SK-N-SH (cell line): ENCODE results near the gene MASP1. TPM values are rescaled to one million over a fixed set of nuclear protein-coding genes. Genes with fewer than 3 reads are reported as not detected.

Source experiments
- CTCF ChIA-PET: fragments of 300-600, 350-600 bp; formaldehyde crosslinking; extraction: SDS; loops from one replicate; lab custom pipeline; 2021; lab: Yijun Ruan, JAX
- POLR2A ChIA-PET: fragments of 350-600 bp; sonication (Branson Sonifier 250); formaldehyde crosslinking; extraction: SDS; loops from one replicate; lab custom pipeline; 2020; ENCODE audit warnings: antibody characterized with exemption, inconsistent platforms; lab: Yijun Ruan, JAX
- DNase-seq: peaks from one replicate; pipeline ENCODE4 v3.0.0; 2012
- H2AFZ ChIP-seq: fragments of 200-600 bp; sonication (generic); 2 replicates; pipeline ENCODE4 v1.8.1; 2016; ENCODE audit warnings: antibody characterized with exemption, mild to moderate bottlenecking, low read depth
- H3F3A ChIP-seq: fragments of 200-600 bp; sonication (generic); replicated peaks from 2 replicates; pipeline ENCODE3; 2016; ENCODE audit warnings: antibody characterized with exemption, mild to moderate bottlenecking; ENCODE audit not compliant: insufficient read depth
- H3K27ac ChIP-seq, 2 experiments: fragments of 200-500 bp in 1 of 2; fragments of 200-600 bp in 1 of 2; sonication (Bioruptor generic) in 1 of 2; sonication (generic), shearing (Covaris generic) in 1 of 2; 2 replicates each; pipeline versions ENCODE4 v1.5.1 to v1.6.1; 2014 to 2016; ENCODE audit warnings: low read depth in 2 of 2, inconsistent platforms in 1 of 2, low read length in 1 of 2, mild to moderate bottlenecking in 1 of 2, mixed read lengths in 1 of 2
- H3K27me3 ChIP-seq: fragments of 200-600 bp; sonication (generic), shearing (Covaris generic); 2 replicates; pipeline ENCODE4 v1.6.1; 2016; ENCODE audit warnings: mixed run types; ENCODE audit not compliant: insufficient read depth
- H3K36me3 ChIP-seq, 2 experiments: fragments of 200-500 bp in 1 of 2; fragments of 200-600 bp in 1 of 2; sonication (Bioruptor generic) in 1 of 2; sonication (generic) in 1 of 2; replicated peaks in 1 of 2; 2 replicates each; pipeline versions ENCODE3 to v1.5.1; 2014 to 2016; ENCODE audit warnings: low read length in 1 of 2, mild to moderate bottlenecking in 1 of 2; ENCODE audit not compliant: insufficient read depth in 2 of 2, control insufficient read depth in 1 of 2
- H3K4me1 ChIP-seq, 2 experiments: fragments of 200-500 bp in 1 of 2; fragments of 200-600 bp in 1 of 2; sonication (Bioruptor generic) in 1 of 2; sonication (generic), shearing (Covaris generic) in 1 of 2; 2 replicates each; pipeline versions ENCODE4 v1.5.1 to v1.6.1; 2014 to 2016; ENCODE audit warnings: low read depth in 1 of 2, low read length in 1 of 2, mixed run types in 1 of 2; ENCODE audit not compliant: insufficient read depth in 2 of 2, control insufficient read depth in 1 of 2
- H3K4me2 ChIP-seq: fragments of 200-600 bp; sonication (generic), shearing (Covaris generic); 2 replicates; pipeline ENCODE4 v1.6.1; 2017; ENCODE audit warnings: mixed run types
- H3K4me3 ChIP-seq, 2 experiments: fragments of 200-500 bp in 1 of 2; fragments of 200-600 bp in 1 of 2; sonication (Bioruptor generic) in 1 of 2; sonication (generic), shearing (Covaris generic) in 1 of 2; 2 replicates each; pipeline versions ENCODE4 v1.5.1 to v1.8.1; 2014 to 2016; ENCODE audit warnings: low read depth in 2 of 2, inconsistent platforms in 1 of 2, low read length in 1 of 2, mild to moderate bottlenecking in 1 of 2, mixed read lengths in 1 of 2, moderate library complexity in 1 of 2
- H3K79me2 ChIP-seq: fragments of 200-600 bp; sonication (generic); 2 replicates; pipeline ENCODE4 v1.8.1; 2017; ENCODE audit warnings: mild to moderate bottlenecking; ENCODE audit not compliant: insufficient read depth
- H3K9ac ChIP-seq: fragments of 200-600 bp; sonication (generic); 2 replicates; pipeline ENCODE4 v1.6.1; 2017; ENCODE audit warnings: mixed run types
- H3K9me2 ChIP-seq: fragments of 200-600 bp; sonication (generic); 2 replicates; pipeline ENCODE4 v1.6.1; 2017; ENCODE audit warnings: mixed run types
- H3K9me3 ChIP-seq: fragments of 200-600 bp; sonication (generic); 2 replicates; pipeline ENCODE4 v1.6.1; 2017; ENCODE audit warnings: mixed run types, mild to moderate bottlenecking, moderate library complexity
- H4K20me1 ChIP-seq: fragments of 200-600 bp; sonication (generic); 2 replicates; pipeline ENCODE4 v1.6.1; 2017; ENCODE audit warnings: mild to moderate bottlenecking, mixed run types; ENCODE audit not compliant: insufficient read depth
- FOSL2 ChIP-seq: IDR thresholded peaks from 2 replicates; pipeline ENCODE4 v1.4.0; 2012; ENCODE audit warnings: low read depth, mild to moderate bottlenecking, moderate library complexity, borderline replicate concordance
- FOXJ3 ChIP-seq: sonication (generic); formaldehyde crosslinking; IDR thresholded peaks from 2 replicates; pipeline ENCODE4 v1.5.1; 2020; ENCODE audit warnings: mild to moderate bottlenecking, missing genetic modification reagents
- GABPA ChIP-seq: IDR thresholded peaks from 2 replicates; pipeline ENCODE4 v1.4.0; 2012; ENCODE audit warnings: low read depth, mild to moderate bottlenecking
- MEF2A ChIP-seq: IDR thresholded peaks from 2 replicates; pipeline ENCODE4 v1.4.0; 2012; ENCODE audit warnings: low read depth, borderline replicate concordance
- NFIC ChIP-seq: IDR thresholded peaks from 2 replicates; pipeline ENCODE4 v1.4.0; 2012; ENCODE audit warnings: borderline replicate concordance
- POLR2AphosphoS5 ChIP-seq: IDR thresholded peaks from 2 replicates; pipeline ENCODE4 v1.6.1; 2012; ENCODE audit warnings: low read depth, low read length
- RCOR1 ChIP-seq: fragments of 150-350 bp; IDR thresholded peaks from 2 replicates; pipeline ENCODE4 v1.6.1; 2017; ENCODE audit warnings: antibody characterized with exemption, low read length
- RXRA ChIP-seq: IDR thresholded peaks from 2 replicates; pipeline ENCODE4 v1.4.0; 2012; ENCODE audit warnings: low read depth, mild to moderate bottlenecking, borderline replicate concordance
- USF1 ChIP-seq: IDR thresholded peaks from 2 replicates; pipeline ENCODE4 v1.4.0; 2012; ENCODE audit warnings: low read depth, borderline replicate concordance
- USF2 ChIP-seq: fragments of 150-350 bp; IDR thresholded peaks from 2 replicates; pipeline ENCODE4 v1.6.1; 2017; ENCODE audit warnings: antibody characterized with exemption, low read length, low read depth, borderline replicate concordance
- YY1 ChIP-seq: IDR thresholded peaks from 2 replicates; pipeline ENCODE4 v1.4.0; 2012; ENCODE audit warnings: low read depth, mild to moderate bottlenecking
- ZBTB33 ChIP-seq: IDR thresholded peaks from 2 replicates; pipeline ENCODE4 v1.4.0; 2012; ENCODE audit warnings: low read depth, borderline replicate concordance
- WGBS: methylation state at CpG from one replicate; pipeline ENCODE4 v1.1.6; 2017; ENCODE audit warnings: low lambda C conversion rate; 5-methylcytosine and 5-hydroxymethylcytosine counted together
- polyA plus RNA-seq, 3 experiments: library from polyadenylated mRNA; depleted of rRNA; stranded (reverse); fragments of >200 nt; gene quantifications; 2 replicates each; pipeline ENCODE4 v1.2.3, GENCODE V29; 2012
- TF ChIP-seq, protein P1 (sequence below): IDR thresholded peaks from 2 replicates; pipeline ENCODE4; 2012
- TF ChIP-seq, protein P2 (sequence below): IDR thresholded peaks from 2 replicates; pipeline ENCODE4 v1.4.0; 2012; ENCODE audit warnings: low read depth

MASP1 gene
- polyA plus RNA-seq, 1 of the 3 experiments (the other 2 are of a cell fraction) = not detected

GRCh38 chr3:187255314-187255713, 36.2 kb downstream of the MASP1 start:
- WGBS = 0% methylated on average over 1 of the region's 1 CpG
- no peaks in the 10 kb centered on the region; the same call in 1 of the 2 replicates for H3K27me3 ChIP-seq
- no peaks in the 10 kb centered on the region for H3K9me2 ChIP-seq
- CTCF ChIA-PET = interaction anchor here (1.1 kb wide), 2 partner anchors 9 to 11 kb away, joined by 3 to 4 read pairs; no protein-coding TSS in a partner anchor
- H3K4me2 ChIP-seq = no peak overlapping the region
- no peaks in the 10 kb centered on the region for H3K36me3 ChIP-seq
- H3K9ac ChIP-seq = no peak overlapping the region
- H3F3A ChIP-seq = no peaks in the 10 kb centered on the region
- POLR2A ChIA-PET = no interaction called here
- no peaks in the 10 kb centered on the region for H3K79me2 ChIP-seq
- no peak overlapping the region for H3K4me3 ChIP-seq
- H3K27ac ChIP-seq = no peak overlapping the region
- H3K4me1 ChIP-seq = no peaks in the 10 kb centered on the region
- TF ChIP-seq GABPA (no peak), USF2 (no peak), USF1 (no peak), POLR2AphosphoS5 (no peak), RXRA (no peak), ZBTB33 (no peak), YY1 (no peak), FOXJ3 (CRISPR knock-in tag) (no peak), MEF2A (no peak), NFIC (no peak), RCOR1 (no peak), FOSL2 (no peak)
- TF ChIP-seq, protein P1, sequence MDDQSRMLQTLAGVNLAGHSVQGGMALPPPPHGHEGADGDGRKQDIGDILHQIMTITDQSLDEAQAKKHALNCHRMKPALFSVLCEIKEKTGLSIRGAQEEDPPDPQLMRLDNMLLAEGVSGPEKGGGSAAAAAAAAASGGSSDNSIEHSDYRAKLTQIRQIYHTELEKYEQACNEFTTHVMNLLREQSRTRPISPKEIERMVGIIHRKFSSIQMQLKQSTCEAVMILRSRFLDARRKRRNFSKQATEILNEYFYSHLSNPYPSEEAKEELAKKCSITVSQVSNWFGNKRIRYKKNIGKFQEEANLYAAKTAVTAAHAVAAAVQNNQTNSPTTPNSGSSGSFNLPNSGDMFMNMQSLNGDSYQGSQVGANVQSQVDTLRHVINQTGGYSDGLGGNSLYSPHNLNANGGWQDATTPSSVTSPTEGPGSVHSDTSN = no peak
- TF ChIP-seq, protein P2, sequence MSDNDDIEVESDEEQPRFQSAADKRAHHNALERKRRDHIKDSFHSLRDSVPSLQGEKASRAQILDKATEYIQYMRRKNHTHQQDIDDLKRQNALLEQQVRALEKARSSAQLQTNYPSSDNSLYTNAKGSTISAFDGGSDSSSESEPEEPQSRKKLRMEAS = no peak
- DNase-seq = no peak
- H3K9me3 ChIP-seq = no peaks in the 10 kb centered on the region
- H2AFZ ChIP-seq = no peak overlapping the region
- no peaks in the 10 kb centered on the region for H4K20me1 ChIP-seq
